SK-N-SH (cell line): ENCODE data around the gene PCNX2. TPM values are rescaled to one million over a fixed set of nuclear protein-coding genes. Genes with fewer than 3 reads are reported as not detected.

Experiments
- CTCF ChIA-PET: fragments of 300-600, 350-600 bp; formaldehyde crosslinking; extraction: SDS; loops from one replicate; lab custom pipeline; 2021; lab: Yijun Ruan, JAX
- POLR2A ChIA-PET: fragments of 350-600 bp; sonication (Branson Sonifier 250); formaldehyde crosslinking; extraction: SDS; loops from one replicate; lab custom pipeline; 2020; ENCODE audit warnings: antibody characterized with exemption, inconsistent platforms; lab: Yijun Ruan, JAX
- DNase-seq: peaks from one replicate; pipeline ENCODE4 v3.0.0; 2012
- H2AFZ ChIP-seq: fragments of 200-600 bp; sonication (generic); 2 replicates; pipeline ENCODE4 v1.8.1; 2016; ENCODE audit warnings: antibody characterized with exemption, mild to moderate bottlenecking, low read depth
- H3F3A ChIP-seq: fragments of 200-600 bp; sonication (generic); replicated peaks from 2 replicates; pipeline ENCODE3; 2016; ENCODE audit warnings: antibody characterized with exemption, mild to moderate bottlenecking; ENCODE audit not compliant: insufficient read depth
- H3K27ac ChIP-seq, 2 experiments: fragments of 200-500 bp in 1 of 2; fragments of 200-600 bp in 1 of 2; sonication (Bioruptor generic) in 1 of 2; sonication (generic), shearing (Covaris generic) in 1 of 2; 2 replicates each; pipeline versions ENCODE4 v1.5.1 to v1.6.1; 2014 to 2016; ENCODE audit warnings: low read depth in 2 of 2, inconsistent platforms in 1 of 2, low read length in 1 of 2, mild to moderate bottlenecking in 1 of 2, mixed read lengths in 1 of 2
- H3K27me3 ChIP-seq: fragments of 200-600 bp; sonication (generic), shearing (Covaris generic); 2 replicates; pipeline ENCODE4 v1.6.1; 2016; ENCODE audit warnings: mixed run types; ENCODE audit not compliant: insufficient read depth
- H3K36me3 ChIP-seq, 2 experiments: fragments of 200-500 bp in 1 of 2; fragments of 200-600 bp in 1 of 2; sonication (Bioruptor generic) in 1 of 2; sonication (generic) in 1 of 2; replicated peaks in 1 of 2; 2 replicates each; pipeline versions ENCODE3 to v1.5.1; 2014 to 2016; ENCODE audit warnings: low read length in 1 of 2, mild to moderate bottlenecking in 1 of 2; ENCODE audit not compliant: insufficient read depth in 2 of 2, control insufficient read depth in 1 of 2
- H3K4me1 ChIP-seq, 2 experiments: fragments of 200-500 bp in 1 of 2; fragments of 200-600 bp in 1 of 2; sonication (Bioruptor generic) in 1 of 2; sonication (generic), shearing (Covaris generic) in 1 of 2; 2 replicates each; pipeline versions ENCODE4 v1.5.1 to v1.6.1; 2014 to 2016; ENCODE audit warnings: low read depth in 1 of 2, low read length in 1 of 2, mixed run types in 1 of 2; ENCODE audit not compliant: insufficient read depth in 2 of 2, control insufficient read depth in 1 of 2
- H3K4me2 ChIP-seq: fragments of 200-600 bp; sonication (generic), shearing (Covaris generic); 2 replicates; pipeline ENCODE4 v1.6.1; 2017; ENCODE audit warnings: mixed run types
- H3K4me3 ChIP-seq, 2 experiments: fragments of 200-500 bp in 1 of 2; fragments of 200-600 bp in 1 of 2; sonication (Bioruptor generic) in 1 of 2; sonication (generic), shearing (Covaris generic) in 1 of 2; 2 replicates each; pipeline versions ENCODE4 v1.5.1 to v1.8.1; 2014 to 2016; ENCODE audit warnings: low read depth in 2 of 2, inconsistent platforms in 1 of 2, low read length in 1 of 2, mild to moderate bottlenecking in 1 of 2, mixed read lengths in 1 of 2, moderate library complexity in 1 of 2
- H3K79me2 ChIP-seq: fragments of 200-600 bp; sonication (generic); 2 replicates; pipeline ENCODE4 v1.8.1; 2017; ENCODE audit warnings: mild to moderate bottlenecking; ENCODE audit not compliant: insufficient read depth
- H3K9ac ChIP-seq: fragments of 200-600 bp; sonication (generic); 2 replicates; pipeline ENCODE4 v1.6.1; 2017; ENCODE audit warnings: mixed run types
- H3K9me2 ChIP-seq: fragments of 200-600 bp; sonication (generic); 2 replicates; pipeline ENCODE4 v1.6.1; 2017; ENCODE audit warnings: mixed run types
- H3K9me3 ChIP-seq: fragments of 200-600 bp; sonication (generic); 2 replicates; pipeline ENCODE4 v1.6.1; 2017; ENCODE audit warnings: mixed run types, mild to moderate bottlenecking, moderate library complexity
- H4K20me1 ChIP-seq: fragments of 200-600 bp; sonication (generic); 2 replicates; pipeline ENCODE4 v1.6.1; 2017; ENCODE audit warnings: mild to moderate bottlenecking, mixed run types; ENCODE audit not compliant: insufficient read depth
- ELF1 ChIP-seq: IDR thresholded peaks from 2 replicates; pipeline ENCODE4 v1.4.0; 2012
- EZH2phosphoT487 ChIP-seq: fragments of 200-600 bp; sonication (generic); IDR thresholded peaks from 2 replicates; pipeline ENCODE4 v1.6.1; 2017; ENCODE audit warnings: low read depth, mixed run types, mild to moderate bottlenecking, antibody characterized with exemption, moderate library complexity, borderline replicate concordance
- GABPA ChIP-seq: IDR thresholded peaks from 2 replicates; pipeline ENCODE4 v1.4.0; 2012; ENCODE audit warnings: low read depth, mild to moderate bottlenecking
- MEF2A ChIP-seq: IDR thresholded peaks from 2 replicates; pipeline ENCODE4 v1.4.0; 2012; ENCODE audit warnings: low read depth, borderline replicate concordance
- NFIC ChIP-seq: IDR thresholded peaks from 2 replicates; pipeline ENCODE4 v1.4.0; 2012; ENCODE audit warnings: borderline replicate concordance
- NRF1 ChIP-seq: IDR thresholded peaks from 2 replicates; pipeline ENCODE4 v1.6.1; 2012; ENCODE audit warnings: low read depth, mild to moderate bottlenecking, low read length
- POLR2AphosphoS5 ChIP-seq: IDR thresholded peaks from 2 replicates; pipeline ENCODE4 v1.6.1; 2012; ENCODE audit warnings: low read depth, low read length
- RAD21 ChIP-seq: IDR thresholded peaks from 2 replicates; pipeline ENCODE4 v1.6.1; 2012; ENCODE audit warnings: mild to moderate bottlenecking, low read length
- RXRA ChIP-seq: IDR thresholded peaks from 2 replicates; pipeline ENCODE4 v1.4.0; 2012; ENCODE audit warnings: low read depth, mild to moderate bottlenecking, borderline replicate concordance
- SIN3A ChIP-seq: IDR thresholded peaks from 2 replicates; pipeline ENCODE4 v1.6.1; 2012; ENCODE audit warnings: low read depth, mild to moderate bottlenecking, low read length, moderate library complexity, borderline replicate concordance
- TAF1 ChIP-seq: IDR thresholded peaks from 2 replicates; pipeline ENCODE4 v1.6.1; 2012; ENCODE audit warnings: low read depth, mild to moderate bottlenecking, low read length, moderate library complexity, borderline replicate concordance
- TCF12 ChIP-seq: IDR thresholded peaks from 2 replicates; pipeline ENCODE4 v1.4.0; 2012
- YY1 ChIP-seq: IDR thresholded peaks from 2 replicates; pipeline ENCODE4 v1.4.0; 2012; ENCODE audit warnings: low read depth, mild to moderate bottlenecking
- WGBS: methylation state at CpG from one replicate; pipeline ENCODE4 v1.1.6; 2017; ENCODE audit warnings: low lambda C conversion rate; 5-methylcytosine and 5-hydroxymethylcytosine counted together
- polyA plus RNA-seq, 3 experiments: library from polyadenylated mRNA; depleted of rRNA; stranded (reverse); fragments of >200 nt; gene quantifications; 2 replicates each; pipeline ENCODE4 v1.2.3, GENCODE V29; 2012
- TF ChIP-seq, protein P1 (sequence below): fragments of 150-350 bp; IDR thresholded peaks from 2 replicates; pipeline ENCODE4 v1.6.1; 2016; ENCODE audit warnings: mild to moderate bottlenecking, low read depth, low read length
- TF ChIP-seq, protein P2 (sequence below): IDR thresholded peaks from 2 replicates; pipeline ENCODE4 v1.6.1; 2012; ENCODE audit warnings: mild to moderate bottlenecking, low read depth, low read length, moderate library complexity
- TF ChIP-seq, protein P3 (sequence below): IDR thresholded peaks from 2 replicates; pipeline ENCODE4; 2012
- TF ChIP-seq, protein P4 (sequence below): IDR thresholded peaks from 2 replicates; pipeline ENCODE4 v1.4.0; 2012; ENCODE audit warnings: low read depth
- TF ChIP-seq, protein P5 (sequence below): IDR thresholded peaks from 2 replicates; pipeline ENCODE4 v1.4.0; 2012; ENCODE audit warnings: low read depth, borderline replicate concordance
- TF ChIP-seq, protein P6 (sequence below): IDR thresholded peaks from 2 replicates; pipeline ENCODE4 v1.4.0; 2012; ENCODE audit warnings: low read depth, borderline replicate concordance

PCNX2 gene
- polyA plus RNA-seq, 1 of the 3 experiments (the other 2 are of a cell fraction) = 10.6 TPM

DNA sequence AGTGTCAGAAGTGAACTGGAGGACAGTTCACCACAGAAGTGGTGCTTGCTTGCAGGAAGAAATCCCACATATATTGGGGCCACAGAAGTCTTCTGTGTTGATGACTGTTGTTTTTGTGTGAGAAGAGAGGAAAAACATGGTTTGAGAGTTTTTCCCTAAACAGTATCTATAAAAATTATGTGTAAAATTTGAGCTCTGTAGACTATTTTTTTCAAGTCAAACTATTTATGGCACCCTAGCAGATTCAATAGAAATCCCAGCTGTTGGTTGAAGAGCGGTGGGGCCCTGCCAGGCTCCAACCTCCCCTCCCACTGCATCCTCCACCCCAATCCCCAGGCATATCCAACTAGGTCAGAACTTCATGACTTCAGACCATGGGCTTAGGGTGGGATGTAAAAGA, 283.5 kb downstream of the PCNX2 start:
- Histone ChIP-seq H3F3A (peaks cover 6% of the 10 kb centered on the region), H3K9me3 (no peaks in the 10 kb centered on the region), H3K36me3 (peaks cover 3 to 14% of the 10 kb centered on the region in 2 experiments), H3K4me3 (no peak overlapping the region), H4K20me1 (peaks cover 7% of the 10 kb centered on the region; the same call in 1 of the 2 replicates), H3K27ac (no peak overlapping the region), H3K9ac (no peak overlapping the region), H3K9me2 (no peaks in the 10 kb centered on the region), H2AFZ (no peak overlapping the region), H3K4me1 (peaks cover 9% of the 10 kb centered on the region in 2 experiments), H3K79me2 (no peaks in the 10 kb centered on the region), H3K27me3 (no peaks in the 10 kb centered on the region), H3K4me2 (no peak overlapping the region)
- 100% methylated on average over 1 of the region's 1 CpG for WGBS
- TF ChIP-seq POLR2AphosphoS5 (no peak), SIN3A (no peak), NRF1 (no peak), TAF1 (no peak), RXRA (no peak), MEF2A (no peak), EZH2phosphoT487 (no peak)
- TF ChIP-seq, protein P1, sequence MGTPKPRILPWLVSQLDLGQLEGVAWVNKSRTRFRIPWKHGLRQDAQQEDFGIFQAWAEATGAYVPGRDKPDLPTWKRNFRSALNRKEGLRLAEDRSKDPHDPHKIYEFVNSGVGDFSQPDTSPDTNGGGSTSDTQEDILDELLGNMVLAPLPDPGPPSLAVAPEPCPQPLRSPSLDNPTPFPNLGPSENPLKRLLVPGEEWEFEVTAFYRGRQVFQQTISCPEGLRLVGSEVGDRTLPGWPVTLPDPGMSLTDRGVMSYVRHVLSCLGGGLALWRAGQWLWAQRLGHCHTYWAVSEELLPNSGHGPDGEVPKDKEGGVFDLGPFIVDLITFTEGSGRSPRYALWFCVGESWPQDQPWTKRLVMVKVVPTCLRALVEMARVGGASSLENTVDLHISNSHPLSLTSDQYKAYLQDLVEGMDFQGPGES = no peak
- TF ChIP-seq, protein P2, sequence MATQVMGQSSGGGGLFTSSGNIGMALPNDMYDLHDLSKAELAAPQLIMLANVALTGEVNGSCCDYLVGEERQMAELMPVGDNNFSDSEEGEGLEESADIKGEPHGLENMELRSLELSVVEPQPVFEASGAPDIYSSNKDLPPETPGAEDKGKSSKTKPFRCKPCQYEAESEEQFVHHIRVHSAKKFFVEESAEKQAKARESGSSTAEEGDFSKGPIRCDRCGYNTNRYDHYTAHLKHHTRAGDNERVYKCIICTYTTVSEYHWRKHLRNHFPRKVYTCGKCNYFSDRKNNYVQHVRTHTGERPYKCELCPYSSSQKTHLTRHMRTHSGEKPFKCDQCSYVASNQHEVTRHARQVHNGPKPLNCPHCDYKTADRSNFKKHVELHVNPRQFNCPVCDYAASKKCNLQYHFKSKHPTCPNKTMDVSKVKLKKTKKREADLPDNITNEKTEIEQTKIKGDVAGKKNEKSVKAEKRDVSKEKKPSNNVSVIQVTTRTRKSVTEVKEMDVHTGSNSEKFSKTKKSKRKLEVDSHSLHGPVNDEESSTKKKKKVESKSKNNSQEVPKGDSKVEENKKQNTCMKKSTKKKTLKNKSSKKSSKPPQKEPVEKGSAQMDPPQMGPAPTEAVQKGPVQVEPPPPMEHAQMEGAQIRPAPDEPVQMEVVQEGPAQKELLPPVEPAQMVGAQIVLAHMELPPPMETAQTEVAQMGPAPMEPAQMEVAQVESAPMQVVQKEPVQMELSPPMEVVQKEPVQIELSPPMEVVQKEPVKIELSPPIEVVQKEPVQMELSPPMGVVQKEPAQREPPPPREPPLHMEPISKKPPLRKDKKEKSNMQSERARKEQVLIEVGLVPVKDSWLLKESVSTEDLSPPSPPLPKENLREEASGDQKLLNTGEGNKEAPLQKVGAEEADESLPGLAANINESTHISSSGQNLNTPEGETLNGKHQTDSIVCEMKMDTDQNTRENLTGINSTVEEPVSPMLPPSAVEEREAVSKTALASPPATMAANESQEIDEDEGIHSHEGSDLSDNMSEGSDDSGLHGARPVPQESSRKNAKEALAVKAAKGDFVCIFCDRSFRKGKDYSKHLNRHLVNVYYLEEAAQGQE = no peak
- TF ChIP-seq, protein P3, sequence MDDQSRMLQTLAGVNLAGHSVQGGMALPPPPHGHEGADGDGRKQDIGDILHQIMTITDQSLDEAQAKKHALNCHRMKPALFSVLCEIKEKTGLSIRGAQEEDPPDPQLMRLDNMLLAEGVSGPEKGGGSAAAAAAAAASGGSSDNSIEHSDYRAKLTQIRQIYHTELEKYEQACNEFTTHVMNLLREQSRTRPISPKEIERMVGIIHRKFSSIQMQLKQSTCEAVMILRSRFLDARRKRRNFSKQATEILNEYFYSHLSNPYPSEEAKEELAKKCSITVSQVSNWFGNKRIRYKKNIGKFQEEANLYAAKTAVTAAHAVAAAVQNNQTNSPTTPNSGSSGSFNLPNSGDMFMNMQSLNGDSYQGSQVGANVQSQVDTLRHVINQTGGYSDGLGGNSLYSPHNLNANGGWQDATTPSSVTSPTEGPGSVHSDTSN = no peak
- DNase-seq = no peak
- POLR2A ChIA-PET = no interaction called here
- CTCF ChIA-PET = interaction anchor here (0.7 to 1.4 kb wide), 2 partner anchors 13 kb away, joined by 3 to 7 read pairs; no protein-coding TSS in a partner anchor

DNA sequence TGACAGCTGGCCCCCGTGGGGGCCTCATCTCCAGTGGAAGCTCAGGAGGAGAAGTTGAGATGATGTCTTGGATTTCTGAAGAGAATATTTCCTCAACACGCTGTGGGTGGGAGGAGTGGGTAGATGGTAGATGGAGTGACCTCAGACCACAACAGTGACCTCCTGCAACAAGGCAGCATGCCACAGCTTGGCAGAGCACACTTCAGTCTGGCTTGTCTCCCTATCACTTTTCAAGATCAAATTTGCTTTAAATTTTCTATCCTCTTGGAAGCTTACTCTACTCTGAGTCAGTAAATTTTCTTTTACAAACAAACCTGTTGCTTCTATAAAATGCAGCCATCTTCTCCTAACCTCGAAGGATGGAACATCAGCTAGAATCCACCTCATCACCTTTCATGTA, 285.4 kb downstream of the PCNX2 start:
- peaks cover 3 to 14% of the 10 kb centered on the region in 2 experiments for H3K36me3 ChIP-seq
- WGBS = 29% methylated on average over 3 of the region's 3 CpGs
- POLR2A ChIA-PET = no interaction called here
- 0 out of 2 replicates have a peak overlapping the region, but pooled peaks have one; percentile 38 for H3K4me2 ChIP-seq
- no peak for DNase-seq
- H3K4me3 ChIP-seq = no peak overlapping the region
- H4K20me1 ChIP-seq = peaks cover 7% of the 10 kb centered on the region; the same call in 1 of the 2 replicates
- H3K9ac ChIP-seq = no peak overlapping the region
- no peaks in the 10 kb centered on the region for H3K27me3 ChIP-seq
- no peak overlapping the region for H3K27ac ChIP-seq
- CTCF ChIA-PET = interaction anchor here (0.7 to 1.6 kb wide), 3 partner anchors 14 to 30 kb away, joined by 3 to 5 read pairs (median 4); no protein-coding TSS in a partner anchor
- no peaks in the 10 kb centered on the region for H3K9me3 ChIP-seq
- H3K4me1 ChIP-seq = peaks cover 9 to 24% of the 10 kb centered on the region in 2 experiments
- no peaks in the 10 kb centered on the region for H3K9me2 ChIP-seq
- no peak overlapping the region for H2AFZ ChIP-seq
- H3F3A ChIP-seq = peaks cover 6% of the 10 kb centered on the region
- no peaks in the 10 kb centered on the region for H3K79me2 ChIP-seq
- TF ChIP-seq YY1 (no peak), NFIC (peak; percentile 75), TCF12 (peak; percentile 73), ELF1 (no peak), SIN3A (no peak), GABPA (no peak), TAF1 (no peak), RAD21 (no peak)
- TF ChIP-seq, protein P4, sequence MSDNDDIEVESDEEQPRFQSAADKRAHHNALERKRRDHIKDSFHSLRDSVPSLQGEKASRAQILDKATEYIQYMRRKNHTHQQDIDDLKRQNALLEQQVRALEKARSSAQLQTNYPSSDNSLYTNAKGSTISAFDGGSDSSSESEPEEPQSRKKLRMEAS = peak; percentile 51; the same call in 1 of the 2 replicates
- TF ChIP-seq, protein P5, sequence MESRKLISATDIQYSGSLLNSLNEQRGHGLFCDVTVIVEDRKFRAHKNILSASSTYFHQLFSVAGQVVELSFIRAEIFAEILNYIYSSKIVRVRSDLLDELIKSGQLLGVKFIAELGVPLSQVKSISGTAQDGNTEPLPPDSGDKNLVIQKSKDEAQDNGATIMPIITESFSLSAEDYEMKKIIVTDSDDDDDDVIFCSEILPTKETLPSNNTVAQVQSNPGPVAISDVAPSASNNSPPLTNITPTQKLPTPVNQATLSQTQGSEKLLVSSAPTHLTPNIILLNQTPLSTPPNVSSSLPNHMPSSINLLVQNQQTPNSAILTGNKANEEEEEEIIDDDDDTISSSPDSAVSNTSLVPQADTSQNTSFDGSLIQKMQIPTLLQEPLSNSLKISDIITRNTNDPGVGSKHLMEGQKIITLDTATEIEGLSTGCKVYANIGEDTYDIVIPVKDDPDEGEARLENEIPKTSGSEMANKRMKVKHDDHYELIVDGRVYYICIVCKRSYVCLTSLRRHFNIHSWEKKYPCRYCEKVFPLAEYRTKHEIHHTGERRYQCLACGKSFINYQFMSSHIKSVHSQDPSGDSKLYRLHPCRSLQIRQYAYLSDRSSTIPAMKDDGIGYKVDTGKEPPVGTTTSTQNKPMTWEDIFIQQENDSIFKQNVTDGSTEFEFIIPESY = no peak
- TF ChIP-seq, protein P6, sequence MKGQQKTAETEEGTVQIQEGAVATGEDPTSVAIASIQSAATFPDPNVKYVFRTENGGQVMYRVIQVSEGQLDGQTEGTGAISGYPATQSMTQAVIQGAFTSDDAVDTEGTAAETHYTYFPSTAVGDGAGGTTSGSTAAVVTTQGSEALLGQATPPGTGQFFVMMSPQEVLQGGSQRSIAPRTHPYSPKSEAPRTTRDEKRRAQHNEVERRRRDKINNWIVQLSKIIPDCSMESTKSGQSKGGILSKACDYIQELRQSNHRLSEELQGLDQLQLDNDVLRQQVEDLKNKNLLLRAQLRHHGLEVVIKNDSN = no peak
